Measurements from ENCODE around the gene EEF1A2.

GRCh38 chr20:63533388-63533787 is 34.5 kb upstream of the EEF1A2 start:
- no peak for TF ChIP-seq ZC3H10 (CRISPR knock-in tag; IDR thresholded peaks at IDR 0.05)
- TF ChIP-seq PPARA (CRISPR knock-in tag; IDR thresholded peaks at IDR 0.05; ENCODE audit: borderline replicate concordance) = no peak
- no peak for TF ChIP-seq PATZ1 (CRISPR knock-in tag; IDR thresholded peaks at IDR 0.05; ENCODE audit: borderline replicate concordance)
- no peak for TF ChIP-seq ARNTL (CRISPR knock-in tag; IDR thresholded peaks at IDR 0.05; ENCODE audit: borderline replicate concordance, low read depth)
- TF ChIP-seq SNAI2 (CRISPR knock-in tag; IDR thresholded peaks at IDR 0.05) = no peak
- no peak for TF ChIP-seq ZFP30 (CRISPR knock-in tag; IDR thresholded peaks at IDR 0.05)
- no peak for TF ChIP-seq ZNF70 (CRISPR knock-in tag; IDR thresholded peaks at IDR 0.05)
- TF ChIP-seq TOX (CRISPR knock-in tag; IDR thresholded peaks at IDR 0.05; ENCODE audit: borderline replicate concordance) = no peak

All from SK-N-SH treated with all-trans-retinoic acid at 6 μM for 48 hours (cell line).